ENCODE results near the gene DYNC2I2.

- TF ChIP-seq CTCF (conservative IDR thresholded peaks at IDR 0.05) (no peak), EZH2 (IDR thresholded peaks at IDR 0.05; ENCODE audit: low read depth) (no peak)
These were observed 41.9 kb downstream of the DYNC2I2 start for GRCh38 chr9:128614728-128615127.
